Measurements from ENCODE around the gene KLF7.

Gene KLF7

DNA sequence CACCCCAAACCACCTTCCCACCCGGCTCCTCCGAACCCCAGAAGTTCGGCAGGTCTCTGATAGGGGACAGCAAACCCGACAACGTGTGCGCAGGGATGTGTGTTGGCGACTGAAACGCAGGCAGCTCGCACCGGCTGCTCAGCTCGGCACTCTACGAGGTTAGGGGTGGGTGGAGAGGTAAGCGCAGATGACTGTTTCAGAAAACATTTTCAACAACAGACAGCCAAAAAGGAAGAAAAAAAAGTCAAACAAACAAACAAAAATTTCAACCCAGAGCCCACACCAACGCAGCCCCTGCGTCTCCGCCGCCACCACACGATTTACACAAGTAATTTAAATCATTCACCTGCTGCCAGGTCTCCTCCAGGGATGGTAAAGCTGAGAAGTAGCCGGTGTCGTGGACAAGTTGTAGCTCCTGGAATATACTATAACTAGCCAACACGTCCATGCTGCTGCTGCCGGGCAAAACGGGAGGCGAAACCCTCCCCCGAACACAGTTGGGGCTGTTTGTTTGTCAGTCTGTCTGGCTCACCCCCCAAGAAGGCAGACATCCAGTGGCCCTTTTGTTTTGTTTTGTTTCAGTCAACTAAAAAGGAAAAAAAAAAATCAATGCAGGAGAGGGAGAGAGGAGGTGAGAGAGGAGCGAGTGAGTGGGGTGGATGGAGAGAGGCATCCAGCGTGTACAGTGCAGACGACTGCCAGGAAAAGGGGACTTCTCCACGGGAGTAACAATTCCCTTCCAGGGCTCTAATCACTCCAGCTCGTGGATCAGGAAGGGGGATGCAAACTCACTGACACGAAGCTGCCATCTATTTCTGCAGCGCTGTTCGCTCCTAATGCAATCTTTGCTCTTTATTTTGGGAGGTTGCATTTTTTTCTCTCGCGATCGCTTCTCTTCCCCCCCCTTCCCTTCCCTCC lies at the start of gene KLF7:
KLF7 (minus strand) TSS at position 828 of the 918 bp plus-strand sequence; CDS start at position 448, 380 bp downstream.
- FAIRE-seq: no peak
- TF ChIP-seq CTCF (IDR thresholded peaks at IDR 0.05; ENCODE audit: insufficient read depth, missing control alignments): no peak

GRCh38 chr2:207215308-207215707 lies 49.6 kb upstream of the KLF7 start:
- no peak for FAIRE-seq
- no peak for TF ChIP-seq CTCF (IDR thresholded peaks at IDR 0.05; ENCODE audit: insufficient read depth, missing control alignments)
- no peak for DNase-seq (ENCODE audit: insufficient read length, low spot score)

More for the DNA sequence above, at the start of gene KLF7:
- no peak for DNase-seq (ENCODE audit: insufficient read length, low spot score)

- DNase-seq (ENCODE audit: insufficient read length, low spot score): no peak
- FAIRE-seq: no peak
- no peak for TF ChIP-seq CTCF (IDR thresholded peaks at IDR 0.05; ENCODE audit: insufficient read depth, missing control alignments)
Measured at GRCh38 chr2:207214446-207214845, 48.7 kb upstream of the KLF7 start.

GRCh38 chr2:207206011-207206410 lies 40.3 kb upstream of the KLF7 start:
- no peak for TF ChIP-seq CTCF (IDR thresholded peaks at IDR 0.05; ENCODE audit: insufficient read depth, missing control alignments)
- no peak for DNase-seq (ENCODE audit: insufficient read length, low spot score)
- FAIRE-seq: no peak

DNA sequence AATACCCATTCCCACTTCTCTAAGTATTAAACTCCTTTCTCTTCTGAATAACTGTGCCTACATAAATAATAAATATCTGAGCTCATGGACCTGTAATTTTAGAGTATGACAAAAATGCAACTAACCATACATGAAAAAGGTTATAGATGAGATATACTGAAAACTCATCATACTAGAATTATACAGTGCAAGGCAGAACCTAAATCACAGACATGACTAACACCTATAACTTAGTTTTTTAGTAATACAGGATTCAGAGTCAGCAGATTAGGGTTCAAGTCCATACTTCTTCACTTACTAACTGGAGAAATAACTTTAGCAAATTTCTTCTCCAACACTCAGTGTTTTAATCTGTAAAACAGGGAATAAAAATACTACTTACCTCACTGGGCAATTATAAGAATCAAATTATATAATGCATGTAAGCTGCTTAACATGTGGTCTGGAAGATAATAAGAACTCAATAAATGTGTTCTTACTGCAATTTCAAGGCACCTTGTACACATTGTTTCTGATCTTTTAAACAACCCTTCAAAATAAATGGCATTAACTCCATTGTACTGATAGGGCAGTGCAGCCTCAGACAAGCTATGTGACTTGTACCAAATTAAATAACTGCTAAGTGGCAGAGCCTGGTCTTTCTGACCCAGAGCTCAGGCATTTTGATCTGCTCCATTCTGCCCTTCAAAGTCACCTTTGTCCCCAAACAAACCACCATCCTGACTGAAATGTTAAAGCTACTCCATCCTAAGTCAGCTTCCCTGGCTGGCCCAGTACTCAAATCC lies 39.6 kb upstream of the KLF7 start:
- no peak for TF ChIP-seq CTCF (IDR thresholded peaks at IDR 0.05; ENCODE audit: insufficient read depth, missing control alignments)
- DNase-seq (ENCODE audit: insufficient read length, low spot score) (no peak), FAIRE-seq (no peak)

DNA sequence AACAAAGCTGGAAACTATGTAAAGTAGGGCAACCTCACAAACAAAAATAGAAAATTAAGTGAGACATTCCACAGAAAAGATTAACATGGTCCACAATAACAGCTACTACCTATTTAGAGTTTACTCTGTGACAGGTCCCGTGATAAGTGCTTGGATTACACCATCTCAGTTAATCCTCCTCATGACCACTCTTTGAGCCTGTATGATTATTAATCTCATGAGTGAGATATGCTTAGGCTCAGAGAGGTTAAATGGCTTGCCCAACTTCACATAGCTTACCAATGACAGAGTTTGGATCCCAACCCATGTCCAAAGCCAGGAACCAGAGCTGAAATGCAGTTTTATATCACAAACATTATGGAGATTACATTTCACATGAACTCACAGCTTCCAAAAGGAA lies 37.3 kb upstream of the KLF7 start:
- FAIRE-seq: no peak
- no peak for TF ChIP-seq CTCF (IDR thresholded peaks at IDR 0.05; ENCODE audit: insufficient read depth, missing control alignments)

More for the DNA sequence above, 37.3 kb upstream of the KLF7 start:
- DNase-seq (ENCODE audit: insufficient read length, low spot score): no peak
